Esophagus squamous epithelium (tissue), 5 donors: Measurements from ENCODE around the gene CDC14B. TPM values are rescaled to one million over a fixed set of nuclear protein-coding genes. Genes with fewer than 3 reads are reported as not detected.
A peak's percentile ranks its signal among the peaks of the same experiment; 100 is the strongest.
"Not testable (repeated sequence)": the region's sequence is repeated elsewhere in the genome, so short reads cannot be mapped to it uniquely, and the experiment has no call there.

ENCODE experiments used
- DNase-seq: peaks from one replicate; lab custom pipeline; 2025; lab: John Stamatoyannopoulos, UW
- H3K27ac ChIP-seq, 4 donors: fragments of 200-600 bp; sonication (generic); one replicate each; pipeline ENCODE4 v1.5.1; 2016 to 2019; ENCODE audit warnings: mild to moderate bottlenecking in 1 of 4
- H3K27me3 ChIP-seq, 4 donors: fragments of 200-600 bp; sonication (generic); 1 replicate in 3 of 4; 2 replicates in 1 of 4; pipeline versions ENCODE4 v1.5.1 to v1.6.0; 2017 to 2021; ENCODE audit warnings: antibody characterized with exemption in 1 of 4
- H3K36me3 ChIP-seq, 3 donors: fragments of 200-600 bp; sonication (generic); one replicate each; pipeline ENCODE4 v1.5.1; 2016 to 2019
- H3K4me1 ChIP-seq, 3 donors: fragments of 200-600 bp; sonication (generic); one replicate each; pipeline ENCODE4 v1.5.1; 2017 to 2019
- H3K4me3 ChIP-seq, 4 donors: fragments of 200-600 bp; sonication (generic); 1 replicate in 3 of 4; 2 replicates in 1 of 4; pipeline ENCODE4 v1.5.1; 2016 to 2019; ENCODE audit warnings: mild to moderate bottlenecking in 2 of 4, moderate library complexity in 1 of 4
- H3K9me3 ChIP-seq, 3 donors: fragments of 200-600 bp; sonication (generic); one replicate each; pipeline ENCODE4 v1.5.1; 2016 to 2019
- POLR2A ChIP-seq, 4 donors: fragments of 450-650 bp; IDR thresholded peaks; one replicate each; pipeline ENCODE4 v1.6.1; 2017; ENCODE audit warnings: antibody characterized with exemption in 4 of 4, mild to moderate bottlenecking in 4 of 4, moderate library complexity in 3 of 4
- WGBS, 2 donors: methylation state at CpG; one replicate each; pipeline ENCODE4 v1.1.5; 2018; 5-methylcytosine and 5-hydroxymethylcytosine counted together
- intact Hi-C: fragments of 100-400 bp; cut with DNase I; formaldehyde crosslinking; loops from one replicate; pipeline ENCODE4 v1.15.0; 2022
- total RNA-seq, 4 donors: library from RNA; depleted of rRNA; stranded (reverse); fragments of >200 nt; gene quantifications; one replicate each; pipeline ENCODE4 v1.1.0, GENCODE V29; 2016
- TF ChIP-seq, protein P1 (sequence below), 6 experiments: fragments of 450-650 bp in 4 of 6; fragments of 200-600 bp in 2 of 6; sonication (generic) in 2 of 6; IDR thresholded peaks; one replicate each; pipeline ENCODE4 v1.5.1; 2016 to 2019; ENCODE audit warnings: antibody characterized with exemption in 6 of 6, mild to moderate bottlenecking in 4 of 6, moderate library complexity in 4 of 6
- donor health status: DM: yes; HTN: yes; CAD: no.

The CDC14B gene
- total RNA-seq, 4 donors from 2014 or later: 2.7 to 14.8 (median 9.1) TPM

GRCh38 chr9:96618209-96619123 is 1.2 kb downstream of the CDC14B start:
- no peaks in the 10 kb centered on the region for H3K36me3 ChIP-seq
- peaks cover 7 to 29% (median 8%) of the 10 kb centered on the region in 3 donors for H3K4me1 ChIP-seq
- H3K27ac ChIP-seq: peak overlapping the region; percentile 80 to 87 (median 84)
- intact Hi-C loops: no loop called here
- TF ChIP-seq, protein P1, sequence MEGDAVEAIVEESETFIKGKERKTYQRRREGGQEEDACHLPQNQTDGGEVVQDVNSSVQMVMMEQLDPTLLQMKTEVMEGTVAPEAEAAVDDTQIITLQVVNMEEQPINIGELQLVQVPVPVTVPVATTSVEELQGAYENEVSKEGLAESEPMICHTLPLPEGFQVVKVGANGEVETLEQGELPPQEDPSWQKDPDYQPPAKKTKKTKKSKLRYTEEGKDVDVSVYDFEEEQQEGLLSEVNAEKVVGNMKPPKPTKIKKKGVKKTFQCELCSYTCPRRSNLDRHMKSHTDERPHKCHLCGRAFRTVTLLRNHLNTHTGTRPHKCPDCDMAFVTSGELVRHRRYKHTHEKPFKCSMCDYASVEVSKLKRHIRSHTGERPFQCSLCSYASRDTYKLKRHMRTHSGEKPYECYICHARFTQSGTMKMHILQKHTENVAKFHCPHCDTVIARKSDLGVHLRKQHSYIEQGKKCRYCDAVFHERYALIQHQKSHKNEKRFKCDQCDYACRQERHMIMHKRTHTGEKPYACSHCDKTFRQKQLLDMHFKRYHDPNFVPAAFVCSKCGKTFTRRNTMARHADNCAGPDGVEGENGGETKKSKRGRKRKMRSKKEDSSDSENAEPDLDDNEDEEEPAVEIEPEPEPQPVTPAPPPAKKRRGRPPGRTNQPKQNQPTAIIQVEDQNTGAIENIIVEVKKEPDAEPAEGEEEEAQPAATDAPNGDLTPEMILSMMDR (IDR thresholded peaks at IDR 0.05): no peak
- peak in 1 of 4 donors; percentile 21 for TF ChIP-seq POLR2A (IDR thresholded peaks at IDR 0.05)
- no peaks in the 10 kb centered on the region for H3K9me3 ChIP-seq
- H3K4me3 ChIP-seq: peak overlapping the region; percentile 54 to 89 (median 82)
- 9 to 41% methylated on average over 11 to 31 of the region's 69 CpGs for WGBS, 2 donors
- no peak for DNase-seq
- H3K27me3 ChIP-seq: peaks cover 0 to 11% (median 0%) of the 10 kb centered on the region in 4 donors

- Histone ChIP-seq H3K4me3 (peak overlapping the region in 2 of 4 donors; percentile 54 to 89), H3K4me1 (peaks cover 10 to 38% (median 13%) of the 10 kb centered on the region in 3 donors), H3K9me3 (no peaks in the 10 kb centered on the region), H3K36me3 (no peaks in the 10 kb centered on the region), H3K27ac (peak overlapping the region; percentile 80 to 87 (median 84)), H3K27me3 (peaks cover 0 to 4% (median 0%) of the 10 kb centered on the region in 4 donors)
- 70 to 81% methylated on average over 21 to 22 of the region's 22 CpGs for WGBS, 2 donors
- intact Hi-C loops: no loop called here
- DNase-seq: no peak
- TF ChIP-seq, protein P1 (IDR thresholded peaks at IDR 0.05): no peak
- no peak for TF ChIP-seq POLR2A (IDR thresholded peaks at IDR 0.05)
Observed at GRCh38 chr9:96617439-96618185, 2.0 kb downstream of the CDC14B start.

- Histone ChIP-seq H3K4me3 (no peak overlapping the region), H3K36me3 (no peaks in the 10 kb centered on the region), H3K4me1 (peaks cover 14 to 44% (median 17%) of the 10 kb centered on the region in 3 donors), H3K9me3 (no peaks in the 10 kb centered on the region), H3K27ac (peak overlapping the region in 1 of 4 donors; percentile 83), H3K27me3 (peaks cover 0 to 4% (median 0%) of the 10 kb centered on the region in 4 donors)
- TF ChIP-seq POLR2A (IDR thresholded peaks at IDR 0.05): no peak
- TF ChIP-seq, protein P1 (IDR thresholded peaks at IDR 0.05): no peak
- WGBS, 2 donors: 85 to 86% methylated on average over 7 of the region's 7 CpGs
- intact Hi-C loops: no loop called here
- DNase-seq: no peak
Observed at GRCh38 chr9:96616817-96617438, 2.7 kb downstream of the CDC14B start.

DNA sequence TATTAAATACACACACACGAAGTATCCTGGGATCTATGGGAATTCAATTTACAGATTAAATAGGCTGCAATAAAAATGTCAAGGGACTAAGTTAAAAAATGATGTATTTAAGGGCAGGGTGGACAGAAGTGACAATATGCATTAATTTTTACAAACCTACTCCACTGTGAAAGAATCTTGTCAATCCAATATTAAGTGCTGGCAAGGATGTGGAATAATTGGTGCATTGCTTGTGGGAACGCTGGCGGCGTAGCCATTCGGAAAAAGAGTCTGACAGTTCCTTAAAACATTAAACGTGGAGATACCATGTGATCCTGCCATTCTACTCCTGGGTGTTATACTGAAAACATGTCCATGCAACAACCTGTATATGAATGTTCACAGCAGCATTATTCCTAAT is 4.2 kb downstream of the CDC14B start:
- Histone ChIP-seq H3K9me3 (no peaks in the 10 kb centered on the region), H3K4me1 (peaks cover 17 to 55% (median 22%) of the 10 kb centered on the region in 3 donors), H3K27me3 (peaks cover 0 to 4% (median 0%) of the 10 kb centered on the region in 4 donors), H3K4me3 (no peak overlapping the region), H3K27ac (peak overlapping the region in 1 of 4 donors; percentile 27), H3K36me3 (no peaks in the 10 kb centered on the region)
- no peak for DNase-seq
- intact Hi-C loops: no loop called here
- TF ChIP-seq, protein P1 (IDR thresholded peaks at IDR 0.05): no peak
- TF ChIP-seq POLR2A (IDR thresholded peaks at IDR 0.05): no peak
- WGBS, 2 donors: 77 to 78% methylated on average over 6 of the region's 6 CpGs

GRCh38 chr9:96614664-96615063 is 5.0 kb downstream of the CDC14B start:
- DNase-seq, H3K36me3 ChIP-seq, H3K4me3 ChIP-seq, H3K27me3 ChIP-seq, H3K9me3 ChIP-seq, intact Hi-C loops: not testable (repeated sequence)
- Histone ChIP-seq H3K27ac (peak overlapping the region in 2 of 4 donors; percentile 27 to 31), H3K4me1 (peaks cover 17 to 48% (median 19%) of the 10 kb centered on the region in 3 donors)
- WGBS, 2 donors: 73 to 81% methylated on average over 4 of the region's 4 CpGs
